ENCODE data around the gene GALNT11.
"Not testable (repeated sequence)": the region's sequence is repeated elsewhere in the genome, so short reads cannot be mapped to it uniquely, and the experiment has no call there.

GRCh38 chr7:152063192-152063591, 37.7 kb downstream of the GALNT11 start:
- TF ChIP-seq CTCF (IDR thresholded peaks at IDR 0.05; ENCODE audit: low read length); EZH2 (optimal IDR thresholded peaks at IDR 0.05; ENCODE audit: low read depth, low read length); EZH2phosphoT487 (IDR thresholded peaks at IDR 0.05; ENCODE audit: low read length): not testable (repeated sequence)
